Left kidney (tissue), 2 donors: ENCODE results near the gene TSPAN32. TPM values are rescaled to one million over a fixed set of nuclear protein-coding genes. Genes with fewer than 3 reads are reported as not detected.
"Not testable (repeated sequence)": the region's sequence is repeated elsewhere in the genome, so short reads cannot be mapped to it uniquely, and the experiment has no call there.

ENCODE experiments used
- DNase-seq: peaks from one replicate; pipeline ENCODE4 v3.0.0-alpha.2; 2013
- polyA plus RNA-seq: library from polyadenylated mRNA; unstranded; fragments of 120-200 nt; gene quantifications from one replicate; pipeline ENCODE4 v1.2.1, GENCODE V29; 2013; ENCODE audit not compliant: insufficient read length

Gene TSPAN32
- polyA plus RNA-seq, 1 donor: 1.9 TPM

- not testable (repeated sequence) for DNase-seq
Measured at GRCh38 chr11:2364386-2364785, 62.6 kb downstream of the TSPAN32 start.

- DNase-seq: no peak
Measured at GRCh38 chr11:2365571-2366210, 63.9 kb downstream of the TSPAN32 start.

DNA sequence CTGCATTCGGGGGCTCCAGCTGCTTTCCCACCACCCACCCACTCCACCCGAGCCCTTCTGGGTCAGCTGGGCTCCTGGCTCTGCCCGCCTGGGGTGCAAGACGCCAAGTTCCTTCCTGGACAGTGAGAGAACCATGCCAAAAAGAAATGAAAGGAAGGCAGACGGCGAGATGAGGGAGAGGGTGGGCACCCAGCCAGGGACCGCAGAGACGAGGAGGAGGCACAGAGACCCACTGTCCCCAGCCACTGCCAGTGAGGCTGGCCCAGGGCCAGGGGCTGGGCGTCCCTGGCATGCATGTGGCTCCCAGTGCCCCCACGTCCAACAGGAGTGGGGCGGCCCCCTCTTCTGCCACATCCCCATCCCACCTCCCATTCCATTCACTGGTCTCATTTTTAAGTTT is 64.5 kb downstream of the TSPAN32 start:
- DNase-seq: no peak

DNA sequence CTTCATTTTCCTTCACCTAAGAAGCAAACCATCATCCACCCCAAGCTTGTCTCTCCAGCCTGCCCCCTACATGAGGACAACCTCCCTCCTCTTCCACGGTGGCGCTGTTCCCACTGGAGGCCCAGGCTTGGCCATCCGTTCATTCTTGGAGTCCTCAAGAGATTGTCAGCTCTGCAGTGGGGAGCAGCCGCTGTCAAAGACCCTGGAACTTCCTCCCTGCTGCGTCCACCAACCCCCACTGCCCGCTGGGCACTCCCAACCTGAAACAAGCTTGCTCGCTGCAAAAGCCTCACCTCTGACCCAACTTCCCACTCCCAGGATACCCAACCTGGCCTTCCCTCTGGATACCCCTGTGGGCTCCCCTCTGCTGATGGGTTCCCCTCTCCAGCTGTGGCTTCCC is 64.9 kb downstream of the TSPAN32 start:
- no peak for DNase-seq

GRCh38 chr11:2367266-2368160 is 65.7 kb downstream of the TSPAN32 start:
- DNase-seq: no peak

Other genes starting within 250 kb of the TSPAN32 start
- gene IGF2, start 162.6 kb upstream of the TSPAN32 start, polyA plus RNA-seq: 738 TPM
- not detected for gene INS, start 140.8 kb upstream of the TSPAN32 start, polyA plus RNA-seq
- gene TH, start 130.2 kb upstream of the TSPAN32 start, polyA plus RNA-seq: 1.6 TPM
- gene ASCL2, start 31.4 kb upstream of the TSPAN32 start, polyA plus RNA-seq: 1.7 TPM
- 0.43 TPM for gene C11orf21, start 95 bp upstream of the TSPAN32 start, polyA plus RNA-seq
- gene CD81, start 75.3 kb downstream of the TSPAN32 start, polyA plus RNA-seq: 485 TPM
- gene TSSC4, start 98.7 kb downstream of the TSPAN32 start, polyA plus RNA-seq: 30.6 TPM
- gene TRPM5, start 142.5 kb downstream of the TSPAN32 start, polyA plus RNA-seq: 2.9 TPM
- 9.1 TPM for gene KCNQ1, start 143.0 kb downstream of the TSPAN32 start, polyA plus RNA-seq